B cell (primary cell): Measurements from ENCODE around the gene SDK1. TPM values are rescaled to one million over a fixed set of nuclear protein-coding genes. Genes with fewer than 3 reads are reported as not detected.

Experiments used
- ATAC-seq: fragments of 200-7000 bp; cut with Tn5 transposase; one replicate; pipeline ENCODE4 v1.10.0; 2021; ENCODE audit warnings: low read depth, mild to moderate bottlenecking, moderate number of reproducible peaks, moderate library complexity
- CTCF ChIA-PET: fragments of 350-600 bp; sonication (Branson Sonifier 250); formaldehyde crosslinking; loops from one replicate; lab custom pipeline; 2021; ENCODE audit warnings: antibody characterized with exemption, inconsistent platforms; lab: Charles Lee
- POLR2A ChIA-PET: fragments of 350-600 bp; sonication (Branson Sonifier 250); formaldehyde crosslinking; loops from one replicate; lab custom pipeline; 2021; ENCODE audit warnings: antibody characterized with exemption; lab: Charles Lee
- DNase-seq: peaks from one replicate; pipeline ENCODE4 v3.0.0; 2013
- H2AFZ ChIP-seq: 2 replicates; pipeline ENCODE4 v1.6.1; 2012; ENCODE audit warnings: mild to moderate bottlenecking, low read depth, low read length; ENCODE audit not compliant: insufficient read depth, poor library complexity, severe bottlenecking
- H3K27ac ChIP-seq, 2 donors: 1 replicate in 1 of 2; 2 replicates in 1 of 2; pipeline ENCODE4 v1.5.1; 2012 to 2013; ENCODE audit warnings: low read length in 2 of 2, mild to moderate bottlenecking in 2 of 2, moderate library complexity in 1 of 2
- H3K27me3 ChIP-seq, 4 experiments: fragments of 200-600 bp in 1 of 4; sonication (generic) in 1 of 4; replicated peaks in 1 of 4; 1 replicate in 2 of 4; 2 replicates in 2 of 4; pipeline versions ENCODE4 v1.6.1 to v1.7.0; 2013 to 2016; ENCODE audit warnings: low read length in 3 of 4, mild to moderate bottlenecking in 2 of 4, mixed read lengths in 1 of 4, moderate library complexity in 1 of 4; ENCODE audit not compliant: insufficient read depth in 4 of 4, control insufficient read depth in 3 of 4; ENCODE audit errors: control extremely low read depth in 1 of 4
- H3K36me3 ChIP-seq, 2 experiments: replicated peaks in 1 of 2; 1 replicate in 1 of 2; 2 replicates in 1 of 2; pipeline versions ENCODE4 v1.6.1 to v1.7.1; 2013; ENCODE audit warnings: low read length in 1 of 2; ENCODE audit not compliant: insufficient read depth in 2 of 2, control insufficient read depth in 1 of 2; ENCODE audit errors: control extremely low read depth in 1 of 2, extremely low read depth in 1 of 2
- H3K4me1 ChIP-seq, 2 donors: fragments of 200-600 bp in 1 of 2; sonication (generic) in 1 of 2; 1 replicate in 1 of 2; 2 replicates in 1 of 2; pipeline versions ENCODE4 v1.5.1 to v1.6.1; 2013 to 2017; ENCODE audit warnings: low read length in 2 of 2; ENCODE audit not compliant: control insufficient read depth in 2 of 2, insufficient read depth in 2 of 2
- H3K4me2 ChIP-seq: replicated peaks from 2 replicates; pipeline ENCODE3; 2012; ENCODE audit warnings: mild to moderate bottlenecking, low read depth, low read length; ENCODE audit not compliant: poor library complexity, severe bottlenecking
- H3K4me3 ChIP-seq, 5 experiments: fragments of 200-600 bp in 1 of 5; sonication (generic) in 1 of 5; 1 replicate in 3 of 5; 2 replicates in 2 of 5; pipeline versions ENCODE4 v1.5.1 to v1.7.0; 2011 to 2016; ENCODE audit warnings: low read length in 4 of 5, mild to moderate bottlenecking in 4 of 5, low read depth in 2 of 5, control low read depth in 1 of 5, moderate library complexity in 1 of 5; ENCODE audit not compliant: insufficient read depth in 1 of 5; ENCODE audit errors: control extremely low read depth in 1 of 5, extremely low read depth in 1 of 5
- H3K79me2 ChIP-seq: fragments of 200-600 bp; sonication (generic); one replicate; pipeline ENCODE4 v1.6.0; 2016; ENCODE audit warnings: low read length; ENCODE audit not compliant: control insufficient read depth, insufficient read depth
- H3K9ac ChIP-seq: fragments of 200-600 bp; sonication (generic); 2 replicates; pipeline ENCODE4 v1.6.1; 2017; ENCODE audit warnings: mild to moderate bottlenecking, low read length, moderate library complexity
- H3K9me3 ChIP-seq, 3 donors: one replicate each; pipeline versions ENCODE4 v1.6.1 to v1.7.1; 2013; ENCODE audit warnings: low read length in 2 of 3; ENCODE audit not compliant: control insufficient read depth in 2 of 3, insufficient read depth in 1 of 3; ENCODE audit errors: control extremely low read depth in 1 of 3
- H4K20me1 ChIP-seq: 2 replicates; pipeline ENCODE4 v1.6.0; 2012; ENCODE audit warnings: mild to moderate bottlenecking, low read length; ENCODE audit not compliant: insufficient read depth, control insufficient read depth, poor library complexity, severe bottlenecking
- H3K27ac Mint-ChIP-seq: one replicate; pipeline ENCODE4 v1.8.0; 2021; ENCODE audit warnings: mixed read lengths
- H3K27me3 Mint-ChIP-seq: one replicate; pipeline ENCODE4 v1.8.0; 2021; ENCODE audit warnings: mixed read lengths
- H3K4me1 Mint-ChIP-seq: one replicate; pipeline ENCODE4 v1.8.0; 2021; ENCODE audit warnings: mixed read lengths
- H3K4me3 Mint-ChIP-seq: one replicate; pipeline ENCODE4 v1.8.0; 2021; ENCODE audit warnings: mixed read lengths
- H3K9me3 Mint-ChIP-seq: one replicate; pipeline ENCODE4 v1.8.0; 2022; ENCODE audit warnings: mixed read lengths; ENCODE audit not compliant: insufficient read depth
- EZH2 ChIP-seq: IDR thresholded peaks from 2 replicates; pipeline ENCODE4 v1.6.1; 2012; ENCODE audit warnings: borderline replicate concordance, low read depth, mild to moderate bottlenecking, moderate library complexity, low read length; ENCODE audit not compliant: insufficient read depth, poor library complexity, severe bottlenecking
- WGBS: methylation state at CpG from one replicate; pipeline ENCODE4 v1.1.5; 2013; ENCODE audit warnings: missing lambda C conversion rate; ENCODE audit not compliant: insufficient coverage; 5-methylcytosine and 5-hydroxymethylcytosine counted together
- intact Hi-C: fragments of 100-400 bp; cut with micrococcal nuclease; formaldehyde crosslinking; loops from one replicate; pipeline ENCODE4 v1.10.0; 2022
- polyA plus RNA-seq: library from polyadenylated mRNA; depleted of rRNA; stranded (reverse); fragments of >200 nt; gene quantifications from 2 replicates; pipeline ENCODE4 v1.2.3, GENCODE V29; 2012
- total RNA-seq, 2 donors: library from RNA; stranded (reverse); fragments of 120-200 nt in 1 of 2; gene quantifications; 1 replicate in 1 of 2; 2 replicates in 1 of 2; pipeline versions ENCODE4 v1.2.3 to v1.2.4, GENCODE V29; 2013 to 2022
- TF ChIP-seq, protein P1 (sequence below): fragments of 200-600 bp; IDR thresholded peaks from one replicate; pipeline ENCODE4 v1.8.0; 2022; ENCODE audit warnings: antibody characterized with exemption, mild to moderate bottlenecking

SDK1 gene
- total and polyA plus RNA-seq, 2 donors (not counting 1 experiment from before 2014, with no cell fraction given): 0.73 to 2.0 TPM

DNA sequence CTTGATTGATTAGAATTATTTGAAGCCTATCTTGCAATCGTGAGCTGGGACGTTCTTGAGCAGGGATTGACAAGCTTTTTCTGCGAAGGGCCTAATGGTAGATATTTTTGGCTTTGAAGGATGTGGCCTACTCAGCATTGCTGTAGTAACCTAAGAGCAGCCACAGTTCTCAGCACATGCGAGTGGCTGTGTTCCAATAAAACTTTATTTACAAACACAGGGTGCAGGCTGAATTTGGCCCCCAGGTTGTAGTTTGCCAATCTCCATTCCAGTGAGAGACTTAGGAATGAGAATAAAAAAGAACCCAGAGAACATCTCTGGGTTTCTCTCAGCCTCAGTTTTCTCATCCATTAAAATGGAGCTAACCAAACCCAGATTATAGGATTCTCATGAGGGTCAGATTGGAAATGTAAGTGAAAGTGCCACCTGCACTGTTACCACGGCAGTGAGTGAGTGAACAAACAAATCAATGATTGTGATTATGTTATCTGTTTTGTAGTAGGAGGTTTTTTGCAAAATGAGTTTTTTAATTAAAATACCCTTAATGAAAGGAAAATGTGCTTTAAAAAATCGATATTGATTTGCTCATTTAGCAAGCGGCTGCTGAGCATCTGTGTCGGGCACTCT lies 664.0 kb downstream of the SDK1 start:
- CTCF ChIA-PET: no interaction called here
- intact Hi-C loops: no loop called here
- peaks cover 13% of the 10 kb centered on the region for H3K27me3 Mint-ChIP-seq
- Histone ChIP-seq H3K4me1 (no peaks in the 10 kb centered on the region), H3K27ac (no peak overlapping the region), H3K4me3 (no peak overlapping the region), H4K20me1 (no peaks in the 10 kb centered on the region), H2AFZ (no peak overlapping the region), H3K27me3 (no peaks in the 10 kb centered on the region), H3K79me2 (no peaks in the 10 kb centered on the region), H3K36me3 (no peaks in the 10 kb centered on the region), H3K9ac (no peak overlapping the region), H3K9me3 (peaks cover 0 to 12% (median 0%) of the 10 kb centered on the region in 3 donors), H3K4me2 (no peak overlapping the region)
- TF ChIP-seq EZH2: no peak
- TF ChIP-seq, protein P1, sequence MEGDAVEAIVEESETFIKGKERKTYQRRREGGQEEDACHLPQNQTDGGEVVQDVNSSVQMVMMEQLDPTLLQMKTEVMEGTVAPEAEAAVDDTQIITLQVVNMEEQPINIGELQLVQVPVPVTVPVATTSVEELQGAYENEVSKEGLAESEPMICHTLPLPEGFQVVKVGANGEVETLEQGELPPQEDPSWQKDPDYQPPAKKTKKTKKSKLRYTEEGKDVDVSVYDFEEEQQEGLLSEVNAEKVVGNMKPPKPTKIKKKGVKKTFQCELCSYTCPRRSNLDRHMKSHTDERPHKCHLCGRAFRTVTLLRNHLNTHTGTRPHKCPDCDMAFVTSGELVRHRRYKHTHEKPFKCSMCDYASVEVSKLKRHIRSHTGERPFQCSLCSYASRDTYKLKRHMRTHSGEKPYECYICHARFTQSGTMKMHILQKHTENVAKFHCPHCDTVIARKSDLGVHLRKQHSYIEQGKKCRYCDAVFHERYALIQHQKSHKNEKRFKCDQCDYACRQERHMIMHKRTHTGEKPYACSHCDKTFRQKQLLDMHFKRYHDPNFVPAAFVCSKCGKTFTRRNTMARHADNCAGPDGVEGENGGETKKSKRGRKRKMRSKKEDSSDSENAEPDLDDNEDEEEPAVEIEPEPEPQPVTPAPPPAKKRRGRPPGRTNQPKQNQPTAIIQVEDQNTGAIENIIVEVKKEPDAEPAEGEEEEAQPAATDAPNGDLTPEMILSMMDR: no peak
- no peak for ATAC-seq
- DNase-seq: no peak
- peaks cover 6% of the 10 kb centered on the region for H3K9me3 Mint-ChIP-seq
- POLR2A ChIA-PET: no interaction called here
- H3K4me1 Mint-ChIP-seq: no peaks in the 10 kb centered on the region
- WGBS: 91% methylated on average over 6 of the region's 8 CpGs
- H3K4me3 Mint-ChIP-seq: no peak overlapping the region
- no peak overlapping the region for H3K27ac Mint-ChIP-seq

DNA sequence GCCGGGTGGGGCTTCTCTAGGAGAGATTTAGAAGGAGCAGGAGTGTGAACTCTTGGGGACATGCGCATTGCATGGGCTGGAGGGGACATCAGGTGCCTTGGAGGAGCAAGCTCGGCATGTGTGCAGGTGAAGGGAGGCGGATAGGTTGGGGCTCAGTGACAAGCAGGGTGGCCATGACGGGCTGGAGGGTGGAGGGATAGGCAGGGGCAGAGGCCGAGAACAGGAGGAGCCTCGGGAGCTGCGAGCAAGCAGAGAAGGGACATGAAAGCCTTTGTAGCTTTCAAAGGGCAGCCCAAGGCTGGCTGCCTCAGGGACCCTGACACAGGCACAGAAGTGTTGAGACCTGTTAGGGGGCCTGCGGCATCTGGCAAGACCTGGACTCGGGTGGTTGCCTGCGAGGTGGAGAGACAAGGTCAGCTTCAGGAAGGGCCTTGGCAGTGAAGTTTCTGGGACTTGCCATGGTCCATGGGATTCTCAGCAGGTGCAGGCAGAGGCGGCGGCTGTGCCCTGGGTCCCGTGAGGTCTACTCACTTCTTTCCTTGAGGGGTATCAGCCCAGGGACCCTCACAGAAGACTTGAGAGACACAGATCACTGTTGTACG lies 664.8 kb downstream of the SDK1 start:
- H3K36me3 ChIP-seq: no peaks in the 10 kb centered on the region
- CTCF ChIA-PET: no interaction called here
- peaks cover 0 to 9% (median 0%) of the 10 kb centered on the region in 3 donors for H3K9me3 ChIP-seq
- H4K20me1 ChIP-seq: no peaks in the 10 kb centered on the region
- no peak overlapping the region for H2AFZ ChIP-seq
- POLR2A ChIA-PET: no interaction called here
- no peaks in the 10 kb centered on the region for H3K4me1 ChIP-seq
- H3K4me2 ChIP-seq: no peak overlapping the region
- peaks cover 13% of the 10 kb centered on the region for H3K27me3 Mint-ChIP-seq
- no peaks in the 10 kb centered on the region for H3K79me2 ChIP-seq
- no peak overlapping the region for H3K4me3 ChIP-seq
- intact Hi-C loops: no loop called here
- no peak for DNase-seq
- H3K27ac ChIP-seq: no peak overlapping the region
- no peaks in the 10 kb centered on the region for H3K27me3 ChIP-seq
- H3K27ac Mint-ChIP-seq: no peak overlapping the region
- no peak for ATAC-seq
- no peak overlapping the region for H3K9ac ChIP-seq
- 91% methylated on average over 15 of the region's 15 CpGs for WGBS
- no peak for TF ChIP-seq EZH2
- TF ChIP-seq, protein P1: no peak
- H3K4me1 Mint-ChIP-seq: no peaks in the 10 kb centered on the region
- peaks cover 6% of the 10 kb centered on the region for H3K9me3 Mint-ChIP-seq
- no peak overlapping the region for H3K4me3 Mint-ChIP-seq
